WTC11 (cell line): ENCODE results near the gene IVL. TPM values are rescaled to one million over a fixed set of nuclear protein-coding genes. Genes with fewer than 3 reads are reported as not detected.

ENCODE experiments used
- ATAC-seq: fragments of 200-7000 bp; cut with Tn5 transposase; 2 replicates; pipeline ENCODE4 v1.10.0; 2021; ENCODE audit warnings: mild to moderate bottlenecking, moderate library complexity
- CTCF ChIA-PET: fragments of 300-600 bp; sonication (Branson Sonifier 250); formaldehyde crosslinking; loops from one replicate; lab custom pipeline; 2021; ENCODE audit warnings: antibody characterized with exemption; lab: Charles Lee
- POLR2A ChIA-PET: fragments of 350-600 bp; sonication (Branson Sonifier 250); formaldehyde crosslinking; loops from one replicate; lab custom pipeline; 2021; ENCODE audit warnings: antibody characterized with exemption; lab: Charles Lee
- DNase-seq: peaks from one replicate; pipeline ENCODE4 v3.0.0; 2021; ENCODE audit warnings: low spot score
- H3K27ac Mint-ChIP-seq: 2 replicates; pipeline ENCODE4 v1.8.0; 2021; ENCODE audit warnings: mixed read lengths
- H3K27me3 Mint-ChIP-seq: 2 replicates; pipeline ENCODE4 v1.8.0; 2021; ENCODE audit warnings: low read depth, mild to moderate bottlenecking, moderate library complexity, mixed read lengths
- H3K36me3 Mint-ChIP-seq: 2 replicates; pipeline ENCODE4 v1.8.0; 2021; ENCODE audit warnings: mixed read lengths
- H3K4me1 Mint-ChIP-seq: 2 replicates; pipeline ENCODE4 v1.8.0; 2022; ENCODE audit warnings: mixed read lengths
- H3K4me3 Mint-ChIP-seq: 2 replicates; pipeline ENCODE4 v1.8.0; 2021; ENCODE audit warnings: mild to moderate bottlenecking, moderate library complexity, mixed read lengths
- H3K9me3 Mint-ChIP-seq: 2 replicates; pipeline ENCODE4 v1.8.0; 2021; ENCODE audit warnings: mixed read lengths
- ATF1 ChIP-seq: sonication (generic); formaldehyde crosslinking; IDR thresholded peaks from 2 replicates; pipeline ENCODE4 v1.8.1; 2023; ENCODE audit warnings: mild to moderate bottlenecking, moderate library complexity, missing genetic modification reagents
- CREB1 ChIP-seq: sonication (generic); formaldehyde crosslinking; IDR thresholded peaks from 2 replicates; pipeline ENCODE4 v1.8.0; 2023; ENCODE audit warnings: mild to moderate bottlenecking, missing genetic modification reagents
- CREM ChIP-seq: sonication (generic); formaldehyde crosslinking; IDR thresholded peaks from 2 replicates; pipeline ENCODE4 v1.8.1; 2022; ENCODE audit warnings: mild to moderate bottlenecking, missing genetic modification reagents, moderate library complexity
- ELF4 ChIP-seq: sonication (generic); formaldehyde crosslinking; IDR thresholded peaks from 2 replicates; pipeline ENCODE4 v1.8.1; 2022; ENCODE audit warnings: low read depth, mild to moderate bottlenecking, moderate library complexity, missing genetic modification reagents
- EMX1 ChIP-seq: fragments of 250-450 bp; sonication (Bioruptor Pico); IDR thresholded peaks from 2 replicates; pipeline ENCODE4 v1.8.0; 2021; ENCODE audit warnings: mild to moderate bottlenecking
- ETV6 ChIP-seq: sonication (generic); formaldehyde crosslinking; IDR thresholded peaks from 2 replicates; pipeline ENCODE4 v1.8.1; 2022; ENCODE audit warnings: mild to moderate bottlenecking, missing genetic modification reagents
- GABPB1 ChIP-seq: sonication (generic); formaldehyde crosslinking; IDR thresholded peaks from 2 replicates; pipeline ENCODE4 v1.8.1; 2023; ENCODE audit warnings: mild to moderate bottlenecking, missing genetic modification reagents
- GTF2I ChIP-seq: fragments of 250-450 bp; sonication (Bioruptor Pico); conservative IDR thresholded peaks from 2 replicates; pipeline ENCODE4 v1.4.0; 2021; ENCODE audit warnings: mild to moderate bottlenecking
- IRF2 ChIP-seq: sonication (generic); formaldehyde crosslinking; IDR thresholded peaks from 2 replicates; pipeline ENCODE4 v1.8.0; 2022; ENCODE audit warnings: low read depth, missing genetic modification reagents, borderline replicate concordance
- JUN ChIP-seq: sonication (generic); formaldehyde crosslinking; IDR thresholded peaks from 2 replicates; pipeline ENCODE4 v1.8.0; 2023; ENCODE audit warnings: mild to moderate bottlenecking, missing genetic modification reagents
- MXD4 ChIP-seq: fragments of 250-450 bp; sonication (Bioruptor Pico); IDR thresholded peaks from 2 replicates; pipeline ENCODE4 v1.8.0; 2021; ENCODE audit warnings: mild to moderate bottlenecking, moderate library complexity, borderline replicate concordance
- NR1H2 ChIP-seq: sonication (generic); formaldehyde crosslinking; IDR thresholded peaks from 2 replicates; pipeline ENCODE4 v1.9.0; 2021; ENCODE audit warnings: mild to moderate bottlenecking, moderate library complexity, missing genetic modification reagents
- SMAD3 ChIP-seq: sonication (generic); formaldehyde crosslinking; IDR thresholded peaks from 2 replicates; pipeline ENCODE4 v1.8.0; 2022; ENCODE audit warnings: missing genetic modification reagents, mild to moderate bottlenecking, borderline replicate concordance
- SP1 ChIP-seq: sonication (generic); formaldehyde crosslinking; conservative IDR thresholded peaks from 2 replicates; pipeline ENCODE4 v1.8.1; 2022; ENCODE audit warnings: missing genetic modification reagents
- TEAD1 ChIP-seq: sonication (generic); formaldehyde crosslinking; IDR thresholded peaks from 2 replicates; pipeline ENCODE4 v1.8.0; 2022; ENCODE audit warnings: mild to moderate bottlenecking, missing genetic modification reagents
- ZNF121 ChIP-seq: sonication (generic); formaldehyde crosslinking; IDR thresholded peaks from 2 replicates; pipeline ENCODE4 v1.8.0; 2023; ENCODE audit warnings: missing genetic modification reagents
- ZNF219 ChIP-seq: sonication (generic); formaldehyde crosslinking; IDR thresholded peaks from 2 replicates; pipeline ENCODE4 v1.8.0; 2023; ENCODE audit warnings: missing genetic modification reagents, mild to moderate bottlenecking, borderline replicate concordance
- ZNF671 ChIP-seq: fragments of 250-450 bp; sonication (Bioruptor Pico); IDR thresholded peaks from 2 replicates; pipeline ENCODE4 v1.8.0; 2021; ENCODE audit warnings: mild to moderate bottlenecking
- total RNA-seq: library from RNA; stranded (reverse); gene quantifications from 3 replicates; pipeline ENCODE4 v1.2.3, GENCODE V29; 2021
- TF ChIP-seq, protein P1 (sequence below): sonication (generic); formaldehyde crosslinking; IDR thresholded peaks from 2 replicates; pipeline ENCODE4 v1.8.1; 2023; ENCODE audit warnings: mild to moderate bottlenecking, missing genetic modification reagents, moderate library complexity
- TF ChIP-seq, protein P2 (sequence below): fragments of 250-450 bp; sonication (Bioruptor Pico); IDR thresholded peaks from 2 replicates; pipeline ENCODE4 v1.9.0; 2021; ENCODE audit warnings: moderate library complexity, mild to moderate bottlenecking, inconsistent platforms, borderline replicate concordance
- TF ChIP-seq, protein P3 (sequence below): sonication (generic); formaldehyde crosslinking; IDR thresholded peaks from 2 replicates; pipeline ENCODE4 v1.8.0; 2022; ENCODE audit warnings: mild to moderate bottlenecking, missing genetic modification reagents
- TF ChIP-seq, protein P4 (sequence below): sonication (generic); formaldehyde crosslinking; conservative IDR thresholded peaks from 2 replicates; pipeline ENCODE4 v1.8.1; 2022; ENCODE audit warnings: mild to moderate bottlenecking, missing genetic modification reagents
- TF ChIP-seq, protein P5 (sequence below): sonication (generic); formaldehyde crosslinking; IDR thresholded peaks from 2 replicates; pipeline ENCODE4 v1.8.0; 2023; ENCODE audit warnings: mild to moderate bottlenecking, missing genetic modification reagents
- TF ChIP-seq, protein P6 (sequence below): fragments of 250-450 bp; sonication (Bioruptor Pico); IDR thresholded peaks from 2 replicates; pipeline ENCODE4 v1.8.0; 2021; ENCODE audit warnings: mild to moderate bottlenecking

Gene IVL
- total RNA-seq, 1 experiment from 2014 or later, result not detected

DNA sequence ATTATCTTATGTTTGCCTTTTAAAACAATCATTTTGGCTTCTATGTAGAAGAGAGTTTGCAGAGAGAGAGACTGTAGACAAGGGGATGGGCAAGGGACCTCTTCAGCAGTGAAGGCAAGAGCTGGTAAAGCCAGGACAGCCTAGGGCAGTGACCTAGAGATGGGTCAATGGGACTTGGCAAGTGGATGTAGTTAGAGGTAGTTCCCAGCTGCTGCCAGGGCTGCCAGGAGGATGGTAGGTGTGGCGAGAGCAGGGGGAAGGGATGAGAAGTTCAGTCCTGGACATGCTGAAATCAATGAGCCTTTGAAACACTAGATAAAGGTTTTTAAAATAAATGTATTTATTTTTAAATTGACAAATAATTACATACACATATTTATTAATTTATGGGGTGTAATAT lies 32.3 kb downstream of the IVL start (continued):
- TF ChIP-seq, protein P1, sequence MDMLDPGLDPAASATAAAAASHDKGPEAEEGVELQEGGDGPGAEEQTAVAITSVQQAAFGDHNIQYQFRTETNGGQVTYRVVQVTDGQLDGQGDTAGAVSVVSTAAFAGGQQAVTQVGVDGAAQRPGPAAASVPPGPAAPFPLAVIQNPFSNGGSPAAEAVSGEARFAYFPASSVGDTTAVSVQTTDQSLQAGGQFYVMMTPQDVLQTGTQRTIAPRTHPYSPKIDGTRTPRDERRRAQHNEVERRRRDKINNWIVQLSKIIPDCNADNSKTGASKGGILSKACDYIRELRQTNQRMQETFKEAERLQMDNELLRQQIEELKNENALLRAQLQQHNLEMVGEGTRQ (CRISPR knock-in tag), result no peak
- TF ChIP-seq NR1H2 (CRISPR knock-in tag) (no peak), CREB1 (CRISPR knock-in tag) (no peak)
- TF ChIP-seq, all 79 proteins: peak for 0

DNA sequence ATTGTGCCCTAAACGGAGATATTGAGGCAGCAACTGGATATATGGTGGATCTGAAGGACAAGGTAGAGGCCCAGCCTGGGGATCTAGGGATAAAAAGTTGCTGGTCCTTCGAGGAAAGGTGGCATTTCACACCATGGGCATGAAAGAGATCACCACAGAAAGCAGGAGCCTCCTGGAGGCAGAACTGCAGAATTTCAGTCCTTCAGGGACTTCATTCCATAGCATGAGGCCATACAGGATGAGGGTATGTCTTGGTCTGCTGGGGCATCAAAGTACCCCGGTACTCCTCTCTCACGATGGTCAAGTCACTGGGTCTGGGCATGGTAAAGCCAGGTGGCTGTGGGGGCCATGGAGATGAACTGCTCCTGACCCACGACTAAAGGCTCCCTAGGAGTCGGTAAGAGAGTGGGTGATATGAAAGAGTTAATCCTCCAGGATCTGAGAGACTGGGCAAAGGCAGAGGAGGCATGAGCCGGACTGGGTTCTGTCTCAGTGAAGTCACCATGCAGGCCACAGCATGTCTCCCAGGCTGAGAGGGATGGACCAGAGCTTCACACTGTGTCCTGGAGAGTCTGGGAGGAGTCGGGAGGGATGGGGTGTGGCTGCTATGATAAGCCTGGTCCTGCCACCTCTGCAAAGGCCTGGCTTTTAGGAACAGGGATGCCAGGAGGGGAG lies 32.8 kb downstream of the IVL start:
- Mint-ChIP-seq H3K9me3 (peaks cover 10% of the 10 kb centered on the region), H3K36me3 (no peaks in the 10 kb centered on the region; the same call in 1 of the 2 replicates), H3K4me1 (no peaks in the 10 kb centered on the region), H3K27ac (no peak overlapping the region), H3K4me3 (no peak overlapping the region), H3K27me3 (peaks cover 6% of the 10 kb centered on the region; the same call in 1 of the 2 replicates)
- ATAC-seq, result peak; percentile 58; the same call in 1 of the 2 replicates
- TF ChIP-seq ZNF219 (CRISPR knock-in tag) (no peak), ETV6 (CRISPR knock-in tag) (no peak), IRF2 (no peak), ELF4 (no peak), ZNF671 (CRISPR knock-in tag) (no peak), TEAD1 (no peak), GABPB1 (no peak), MXD4 (CRISPR knock-in tag) (no peak), NR1H2 (CRISPR knock-in tag) (no peak), SMAD3 (CRISPR knock-in tag) (no peak), ZNF121 (CRISPR knock-in tag) (no peak), EMX1 (CRISPR knock-in tag) (no peak)
- TF ChIP-seq, protein P2, sequence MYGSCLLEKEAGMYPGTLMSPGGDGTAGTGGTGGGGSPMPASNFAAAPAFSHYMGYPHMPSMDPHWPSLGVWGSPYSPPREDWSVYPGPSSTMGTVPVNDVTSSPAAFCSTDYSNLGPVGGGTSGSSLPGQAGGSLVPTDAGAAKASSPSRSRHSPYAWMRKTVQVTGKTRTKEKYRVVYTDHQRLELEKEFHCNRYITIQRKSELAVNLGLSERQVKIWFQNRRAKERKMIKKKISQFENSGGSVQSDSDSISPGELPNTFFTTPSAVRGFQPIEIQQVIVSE (CRISPR knock-in tag), result no peak
- TF ChIP-seq, protein P1 (CRISPR knock-in tag), result no peak
- TF ChIP-seq, protein P3, sequence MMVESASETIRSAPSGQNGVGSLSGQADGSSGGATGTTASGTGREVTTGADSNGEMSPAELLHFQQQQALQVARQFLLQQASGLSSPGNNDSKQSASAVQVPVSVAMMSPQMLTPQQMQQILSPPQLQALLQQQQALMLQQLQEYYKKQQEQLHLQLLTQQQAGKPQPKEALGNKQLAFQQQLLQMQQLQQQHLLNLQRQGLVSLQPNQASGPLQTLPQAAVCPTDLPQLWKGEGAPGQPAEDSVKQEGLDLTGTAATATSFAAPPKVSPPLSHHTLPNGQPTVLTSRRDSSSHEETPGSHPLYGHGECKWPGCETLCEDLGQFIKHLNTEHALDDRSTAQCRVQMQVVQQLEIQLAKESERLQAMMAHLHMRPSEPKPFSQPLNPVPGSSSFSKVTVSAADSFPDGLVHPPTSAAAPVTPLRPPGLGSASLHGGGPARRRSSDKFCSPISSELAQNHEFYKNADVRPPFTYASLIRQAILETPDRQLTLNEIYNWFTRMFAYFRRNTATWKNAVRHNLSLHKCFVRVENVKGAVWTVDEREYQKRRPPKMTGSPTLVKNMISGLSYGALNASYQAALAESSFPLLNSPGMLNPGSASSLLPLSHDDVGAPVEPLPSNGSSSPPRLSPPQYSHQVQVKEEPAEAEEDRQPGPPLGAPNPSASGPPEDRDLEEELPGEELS (CRISPR knock-in tag), result no peak
- ChIA-PET POLR2A (no interaction called here), CTCF (interaction anchor here (1.0 kb wide), 1 partner anchor 15 kb away, joined by 4 read pairs; no protein-coding TSS in a partner anchor)
- no peak for DNase-seq

DNA sequence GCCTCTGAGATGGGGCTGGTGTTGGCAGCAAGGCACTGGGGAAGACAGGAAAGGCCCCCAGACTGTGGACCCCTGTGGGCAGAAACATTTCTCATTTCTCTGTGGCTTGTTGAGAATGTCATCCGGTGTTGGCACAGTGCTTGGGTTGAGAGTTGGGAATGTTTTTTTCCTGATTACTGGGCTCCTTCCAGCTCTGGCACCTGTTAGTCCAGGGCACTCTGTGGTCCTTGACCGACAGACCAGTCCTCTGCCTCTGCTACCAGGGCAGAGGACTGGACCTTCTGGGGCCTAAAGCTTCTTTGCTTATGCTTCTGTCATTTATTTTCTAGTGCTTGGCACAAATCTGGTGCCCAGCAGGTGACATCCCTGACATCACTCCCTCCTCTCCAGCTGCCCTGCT lies 33.8 kb downstream of the IVL start:
- CTCF ChIA-PET, result interaction anchor here (1.8 kb wide), 1 partner anchor 250 kb away, joined by 8 read pairs; no protein-coding TSS in a partner anchor
- no peak for ATAC-seq
- H3K9me3 Mint-ChIP-seq, result peaks cover 9% of the 10 kb centered on the region
- no peak overlapping the region for H3K27ac Mint-ChIP-seq
- POLR2A ChIA-PET, result no interaction called here
- no peaks in the 10 kb centered on the region for H3K4me1 Mint-ChIP-seq
- H3K36me3 Mint-ChIP-seq, result no peaks in the 10 kb centered on the region; the same call in 1 of the 2 replicates
- no peak for DNase-seq
- peaks cover 6% of the 10 kb centered on the region; the same call in 1 of the 2 replicates for H3K27me3 Mint-ChIP-seq
- no peak overlapping the region for H3K4me3 Mint-ChIP-seq
- TF ChIP-seq JUN (CRISPR knock-in tag), result no peak
- TF ChIP-seq CREM, result no peak
- no peak for TF ChIP-seq ATF1
- no peak for TF ChIP-seq SP1 (CRISPR knock-in tag)
- TF ChIP-seq, protein P4, sequence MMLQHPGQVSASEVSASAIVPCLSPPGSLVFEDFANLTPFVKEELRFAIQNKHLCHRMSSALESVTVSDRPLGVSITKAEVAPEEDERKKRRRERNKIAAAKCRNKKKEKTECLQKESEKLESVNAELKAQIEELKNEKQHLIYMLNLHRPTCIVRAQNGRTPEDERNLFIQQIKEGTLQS (CRISPR knock-in tag), result no peak
- TF ChIP-seq, protein P5, sequence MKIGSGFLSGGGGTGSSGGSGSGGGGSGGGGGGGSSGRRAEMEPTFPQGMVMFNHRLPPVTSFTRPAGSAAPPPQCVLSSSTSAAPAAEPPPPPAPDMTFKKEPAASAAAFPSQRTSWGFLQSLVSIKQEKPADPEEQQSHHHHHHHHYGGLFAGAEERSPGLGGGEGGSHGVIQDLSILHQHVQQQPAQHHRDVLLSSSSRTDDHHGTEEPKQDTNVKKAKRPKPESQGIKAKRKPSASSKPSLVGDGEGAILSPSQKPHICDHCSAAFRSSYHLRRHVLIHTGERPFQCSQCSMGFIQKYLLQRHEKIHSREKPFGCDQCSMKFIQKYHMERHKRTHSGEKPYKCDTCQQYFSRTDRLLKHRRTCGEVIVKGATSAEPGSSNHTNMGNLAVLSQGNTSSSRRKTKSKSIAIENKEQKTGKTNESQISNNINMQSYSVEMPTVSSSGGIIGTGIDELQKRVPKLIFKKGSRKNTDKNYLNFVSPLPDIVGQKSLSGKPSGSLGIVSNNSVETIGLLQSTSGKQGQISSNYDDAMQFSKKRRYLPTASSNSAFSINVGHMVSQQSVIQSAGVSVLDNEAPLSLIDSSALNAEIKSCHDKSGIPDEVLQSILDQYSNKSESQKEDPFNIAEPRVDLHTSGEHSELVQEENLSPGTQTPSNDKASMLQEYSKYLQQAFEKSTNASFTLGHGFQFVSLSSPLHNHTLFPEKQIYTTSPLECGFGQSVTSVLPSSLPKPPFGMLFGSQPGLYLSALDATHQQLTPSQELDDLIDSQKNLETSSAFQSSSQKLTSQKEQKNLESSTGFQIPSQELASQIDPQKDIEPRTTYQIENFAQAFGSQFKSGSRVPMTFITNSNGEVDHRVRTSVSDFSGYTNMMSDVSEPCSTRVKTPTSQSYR (CRISPR knock-in tag), result no peak
- TF ChIP-seq GTF2I, result no peak
- TF ChIP-seq, protein P6, sequence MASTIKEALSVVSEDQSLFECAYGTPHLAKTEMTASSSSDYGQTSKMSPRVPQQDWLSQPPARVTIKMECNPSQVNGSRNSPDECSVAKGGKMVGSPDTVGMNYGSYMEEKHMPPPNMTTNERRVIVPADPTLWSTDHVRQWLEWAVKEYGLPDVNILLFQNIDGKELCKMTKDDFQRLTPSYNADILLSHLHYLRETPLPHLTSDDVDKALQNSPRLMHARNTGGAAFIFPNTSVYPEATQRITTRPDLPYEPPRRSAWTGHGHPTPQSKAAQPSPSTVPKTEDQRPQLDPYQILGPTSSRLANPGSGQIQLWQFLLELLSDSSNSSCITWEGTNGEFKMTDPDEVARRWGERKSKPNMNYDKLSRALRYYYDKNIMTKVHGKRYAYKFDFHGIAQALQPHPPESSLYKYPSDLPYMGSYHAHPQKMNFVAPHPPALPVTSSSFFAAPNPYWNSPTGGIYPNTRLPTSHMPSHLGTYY (CRISPR knock-in tag), result no peak
